GM18505 (cell line): ENCODE data around the gene SCFD1.
"Not testable (repeated sequence)": the region's sequence is repeated elsewhere in the genome, so short reads cannot be mapped to it uniquely, and the experiment has no call there.

ENCODE experiments used
- ATAC-seq: cut with Tn5 transposase; IDR thresholded peaks from one replicate; pipeline ENCODE4 v1.9.1; 2021; ENCODE audit not compliant: unreplicated experiment
- POLR2A ChIP-seq: IDR thresholded peaks from 4 replicates; pipeline ENCODE4 v1.6.1; 2011; ENCODE audit warnings: borderline replicate concordance; ENCODE audit not compliant: insufficient read depth, insufficient read length; ENCODE audit errors: extremely low read depth

The SCFD1 gene, protein sequence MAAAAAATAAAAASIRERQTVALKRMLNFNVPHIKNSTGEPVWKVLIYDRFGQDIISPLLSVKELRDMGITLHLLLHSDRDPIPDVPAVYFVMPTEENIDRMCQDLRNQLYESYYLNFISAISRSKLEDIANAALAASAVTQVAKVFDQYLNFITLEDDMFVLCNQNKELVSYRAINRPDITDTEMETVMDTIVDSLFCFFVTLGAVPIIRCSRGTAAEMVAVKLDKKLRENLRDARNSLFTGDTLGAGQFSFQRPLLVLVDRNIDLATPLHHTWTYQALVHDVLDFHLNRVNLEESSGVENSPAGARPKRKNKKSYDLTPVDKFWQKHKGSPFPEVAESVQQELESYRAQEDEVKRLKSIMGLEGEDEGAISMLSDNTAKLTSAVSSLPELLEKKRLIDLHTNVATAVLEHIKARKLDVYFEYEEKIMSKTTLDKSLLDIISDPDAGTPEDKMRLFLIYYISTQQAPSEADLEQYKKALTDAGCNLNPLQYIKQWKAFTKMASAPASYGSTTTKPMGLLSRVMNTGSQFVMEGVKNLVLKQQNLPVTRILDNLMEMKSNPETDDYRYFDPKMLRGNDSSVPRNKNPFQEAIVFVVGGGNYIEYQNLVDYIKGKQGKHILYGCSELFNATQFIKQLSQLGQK

DNA sequence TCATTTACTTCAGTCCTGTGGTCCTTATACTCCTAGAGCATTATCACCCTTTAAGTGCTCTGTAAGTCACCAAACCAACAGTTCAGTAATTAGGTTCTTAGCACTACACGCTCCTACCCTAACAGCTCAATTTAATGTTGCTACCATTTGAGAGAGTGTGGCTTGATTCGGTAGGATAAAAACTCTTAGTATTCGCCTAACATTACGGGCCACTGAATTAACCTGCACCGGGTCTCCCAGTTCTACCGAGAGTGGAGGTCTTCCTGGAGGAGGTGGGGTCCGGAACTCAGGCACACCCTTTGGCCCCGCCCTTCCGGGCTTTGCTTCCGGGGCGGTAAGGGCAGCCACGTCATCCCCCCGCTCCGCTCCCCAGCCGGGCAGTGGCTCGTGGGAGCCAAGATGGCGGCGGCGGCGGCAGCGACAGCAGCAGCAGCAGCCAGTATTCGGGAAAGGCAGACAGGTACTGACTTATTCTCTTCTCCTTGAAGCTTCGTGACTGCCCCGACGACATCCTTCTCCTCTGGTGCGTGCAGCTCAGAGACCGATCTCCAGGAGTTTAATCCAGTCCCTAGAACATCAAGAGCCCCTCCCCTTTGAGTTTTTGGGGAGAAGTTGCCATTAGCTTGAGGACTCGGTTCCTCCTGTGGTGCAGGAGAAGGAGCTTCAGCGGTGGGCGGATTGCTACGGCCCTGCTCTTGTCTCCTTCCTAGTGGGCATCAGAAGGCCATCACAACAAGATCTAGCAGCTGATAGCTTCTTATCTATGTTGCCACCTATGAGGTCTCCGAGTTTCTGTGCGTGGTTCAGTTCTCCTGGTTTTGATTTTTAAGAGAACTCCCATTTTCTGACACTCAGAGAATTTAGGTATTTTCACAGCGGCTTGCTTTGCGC, at the start of gene SCFD1:
Gene SCFD1 (plus strand): TSS at position 380 of the 891 bp plus-strand sequence. CDS start 20 bp downstream, at position 400.
- ATAC-seq, result peak; percentile 92
- peak; percentile 95 for TF ChIP-seq POLR2A

DNA sequence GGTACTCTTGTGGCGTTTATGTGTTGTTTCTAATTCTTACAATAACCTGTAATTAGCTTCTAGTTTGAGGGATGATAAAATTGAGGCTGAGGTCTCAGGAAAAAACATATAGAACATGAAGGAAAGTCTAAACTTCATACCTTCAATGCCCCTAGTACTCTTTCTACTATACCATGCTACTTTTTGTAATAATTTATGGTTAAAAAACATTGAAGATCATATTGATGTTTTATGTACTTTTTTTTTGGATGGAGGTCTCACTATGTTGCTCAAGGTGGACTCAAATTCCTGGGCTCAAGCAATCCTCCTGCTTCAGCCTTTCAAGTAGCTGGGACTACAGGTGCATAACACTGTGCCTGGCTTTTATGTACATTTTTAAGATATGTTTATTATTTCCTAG, 49.3 kb upstream of the SCFD1 start:
- no peak for ATAC-seq
- TF ChIP-seq POLR2A, result no peak

DNA sequence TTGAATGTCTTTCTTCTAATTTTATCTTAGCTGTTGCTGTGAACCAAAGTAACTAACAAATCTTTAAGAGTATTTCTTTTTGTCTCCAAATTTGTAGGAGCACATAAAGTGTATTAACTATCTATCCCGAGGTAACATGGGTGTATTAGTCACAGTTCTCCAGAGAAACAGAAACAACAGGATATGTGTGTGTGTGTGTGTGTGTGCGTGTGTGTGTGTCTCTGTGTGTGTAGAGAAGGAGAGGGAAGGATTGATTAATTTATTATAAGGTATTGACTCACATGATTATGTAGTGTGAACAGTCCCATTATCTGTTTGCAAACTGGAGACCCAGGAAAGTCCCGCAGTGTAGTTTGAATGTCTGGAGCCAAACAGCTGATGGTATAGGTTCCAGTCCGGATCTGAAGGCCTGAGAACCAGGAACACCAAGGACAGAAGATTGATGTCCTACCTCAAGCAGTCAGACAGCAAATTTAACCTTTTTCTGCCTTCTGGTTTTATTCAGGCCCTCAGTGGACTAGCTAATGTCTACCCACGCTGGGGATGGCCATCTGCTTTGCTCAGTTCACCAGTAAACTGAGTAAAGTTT, 48.8 kb upstream of the SCFD1 start:
- ATAC-seq, result no peak

DNA sequence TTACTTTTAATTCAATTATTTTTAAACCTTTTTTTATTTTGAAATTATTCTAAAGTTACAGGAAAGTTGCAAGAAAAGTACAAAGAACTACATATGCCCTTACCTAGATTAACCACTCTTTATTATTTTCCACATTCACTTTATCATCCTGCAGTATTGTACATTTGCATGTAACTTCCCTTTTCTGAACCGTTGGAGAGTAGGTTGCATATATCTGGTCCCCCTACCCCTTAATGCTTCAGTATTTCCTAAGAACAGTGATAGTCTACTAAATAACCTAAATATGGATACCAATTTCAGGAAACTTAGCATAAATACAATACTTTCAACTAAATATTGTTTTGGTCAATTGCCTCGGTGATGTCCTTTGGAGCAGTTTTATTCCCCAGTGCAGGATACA, 48.2 kb upstream of the SCFD1 start:
- ATAC-seq, result no peak
- TF ChIP-seq POLR2A, result no peak

More for the DNA sequence above, 48.8 kb upstream of the SCFD1 start:
- no peak for TF ChIP-seq POLR2A

DNA sequence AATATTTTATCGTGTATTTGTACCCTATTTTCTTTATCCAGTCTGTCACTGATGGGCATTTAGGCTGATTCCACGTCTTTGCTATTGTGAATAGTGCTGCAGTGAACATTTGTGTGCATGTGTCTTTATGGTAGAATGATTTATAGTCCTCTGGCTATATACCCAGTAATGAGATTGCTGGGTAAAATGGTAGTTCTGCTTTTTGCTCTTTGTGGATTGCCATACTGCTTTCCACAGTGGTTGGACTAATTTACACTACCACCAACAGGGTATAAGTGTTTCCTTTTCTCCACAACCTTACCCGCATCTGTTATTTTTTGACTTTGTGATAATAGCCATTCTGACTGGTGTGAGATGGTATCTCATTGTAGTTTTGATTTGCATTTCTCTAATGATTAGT, 47.3 kb upstream of the SCFD1 start:
- ATAC-seq, result not testable (repeated sequence)

DNA sequence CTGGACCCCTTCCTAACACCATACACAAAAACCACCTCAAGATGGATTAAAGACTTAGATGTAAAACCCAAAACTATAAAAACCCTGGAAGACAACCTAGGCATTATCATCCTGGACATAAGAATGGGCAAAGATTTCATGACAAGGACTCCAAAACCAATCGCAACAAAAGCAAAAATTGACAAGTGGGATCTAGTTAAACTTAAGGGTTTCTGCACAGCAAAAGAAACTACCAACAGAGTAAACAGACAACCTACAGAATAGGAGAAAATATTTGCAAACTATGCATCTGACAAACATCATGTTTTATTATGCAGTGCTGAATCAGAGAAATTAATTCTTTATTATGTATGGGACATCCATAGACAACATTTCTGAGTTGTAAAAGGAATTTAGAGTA, 45.8 kb upstream of the SCFD1 start:
- ATAC-seq, result not testable (repeated sequence)

DNA sequence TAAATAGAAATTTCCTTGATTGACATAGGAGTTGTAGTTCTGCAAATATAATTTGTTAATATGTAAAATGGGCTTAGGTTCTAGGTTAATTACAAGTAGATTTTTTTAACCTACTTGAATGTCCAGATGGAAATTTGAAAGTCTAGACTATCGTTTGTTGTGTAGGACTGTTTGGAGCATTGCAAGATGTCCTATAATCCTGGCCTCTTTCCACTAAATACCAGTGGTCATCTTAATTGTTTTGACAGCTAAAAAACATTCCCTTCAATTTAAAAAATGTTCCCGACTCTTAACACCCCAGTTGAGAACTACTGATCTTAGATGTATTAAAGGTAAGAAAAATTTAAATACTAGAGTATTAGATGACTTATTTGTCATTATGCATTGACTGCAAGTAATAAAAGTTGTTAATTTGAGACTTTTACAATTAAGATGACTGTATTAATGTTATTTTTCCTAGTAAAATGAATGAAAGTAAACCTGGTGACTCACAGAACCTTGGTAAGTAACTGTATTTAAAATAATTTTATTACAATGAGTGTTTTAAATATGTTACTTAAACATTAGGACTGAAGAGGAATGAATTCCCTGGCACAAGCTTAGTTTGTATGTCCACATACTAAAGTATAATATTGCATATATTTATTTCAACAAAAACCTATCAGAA, 41.4 kb upstream of the SCFD1 start:
- no peak for ATAC-seq
- no peak for TF ChIP-seq POLR2A

DNA sequence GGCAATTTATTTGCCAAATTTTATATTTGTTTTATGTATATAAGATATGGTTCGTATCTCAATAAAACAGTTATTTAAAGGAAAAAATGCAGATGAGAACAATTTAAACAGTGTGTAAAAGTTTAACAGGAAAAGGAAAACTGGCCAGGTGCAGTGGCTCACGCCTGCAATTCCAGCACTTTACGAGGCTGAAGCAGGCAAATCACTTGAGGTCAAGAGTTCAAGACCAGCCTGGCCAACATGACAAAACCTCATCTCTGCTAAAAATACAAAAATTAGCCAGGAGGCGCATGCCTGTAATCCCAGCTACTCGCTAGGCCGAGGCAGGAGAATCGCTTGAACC, 40.9 kb upstream of the SCFD1 start:
- ATAC-seq, result no peak
- no peak for TF ChIP-seq POLR2A

DNA sequence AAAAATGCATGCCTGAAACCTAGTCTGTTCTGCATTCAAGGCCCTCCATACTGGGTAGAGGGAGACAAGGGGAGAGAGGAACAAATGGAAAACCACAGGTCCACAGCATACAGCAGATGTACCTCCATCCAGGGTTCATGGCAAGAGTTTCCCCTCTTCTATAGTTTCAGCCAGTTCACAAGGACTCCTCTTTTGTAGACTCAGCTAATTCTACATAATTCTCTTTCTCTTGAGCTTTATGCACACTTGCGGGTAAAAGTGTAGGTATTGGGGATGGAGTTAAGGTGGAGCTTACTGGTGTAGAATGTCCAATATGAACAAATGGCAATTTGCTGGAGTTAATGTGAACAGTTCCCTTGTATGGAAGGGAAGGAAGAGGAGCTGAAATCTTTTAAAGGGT, 39.7 kb upstream of the SCFD1 start:
- TF ChIP-seq POLR2A, result no peak
- ATAC-seq, result no peak

DNA sequence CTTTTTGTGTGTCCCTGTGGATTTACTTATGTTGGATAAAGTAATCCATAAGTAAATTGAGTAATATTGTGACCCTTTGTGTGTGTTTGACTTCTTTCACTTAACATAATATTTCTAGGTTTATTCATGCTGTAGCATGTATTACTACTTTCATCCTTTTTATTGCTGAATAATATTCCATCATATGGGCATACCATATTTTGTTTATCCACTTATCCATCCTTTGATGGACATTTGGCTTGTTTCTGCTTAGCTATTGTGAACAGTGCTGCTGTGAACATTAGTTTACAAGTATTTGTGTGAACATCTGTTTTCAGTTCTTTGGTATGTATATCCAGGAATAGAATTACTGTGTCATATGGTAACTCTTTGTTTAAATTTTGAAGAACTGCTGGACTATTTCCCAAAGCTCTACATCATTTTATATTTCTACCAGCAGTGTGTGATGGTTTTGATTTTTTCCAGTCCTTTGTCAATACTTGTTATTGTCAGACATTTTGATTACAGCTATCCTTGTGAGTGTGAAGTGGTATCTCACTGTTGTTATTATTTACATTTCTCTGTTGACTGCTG, 38.0 kb upstream of the SCFD1 start:
- ATAC-seq, result no peak
- no peak for TF ChIP-seq POLR2A

DNA sequence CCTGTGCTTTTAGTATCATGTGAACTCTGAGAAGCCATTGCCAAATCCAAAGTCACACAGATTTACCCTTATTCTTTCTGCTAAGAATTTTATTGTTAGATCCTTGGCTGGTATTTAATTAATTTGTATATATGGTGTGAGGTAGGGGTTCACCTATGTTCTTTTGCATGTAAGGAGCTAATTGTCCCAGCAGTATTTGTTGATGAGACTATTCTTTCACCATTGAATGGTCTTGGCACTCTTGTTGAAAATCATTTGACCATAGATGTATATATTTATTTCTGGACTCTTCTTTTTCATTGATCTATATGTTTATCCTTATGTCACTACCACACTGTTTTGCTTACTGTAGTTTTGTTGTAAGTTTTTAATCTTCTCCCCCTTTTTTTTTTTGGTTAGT, 36.9 kb upstream of the SCFD1 start:
- TF ChIP-seq POLR2A, result no peak
- no peak for ATAC-seq

DNA sequence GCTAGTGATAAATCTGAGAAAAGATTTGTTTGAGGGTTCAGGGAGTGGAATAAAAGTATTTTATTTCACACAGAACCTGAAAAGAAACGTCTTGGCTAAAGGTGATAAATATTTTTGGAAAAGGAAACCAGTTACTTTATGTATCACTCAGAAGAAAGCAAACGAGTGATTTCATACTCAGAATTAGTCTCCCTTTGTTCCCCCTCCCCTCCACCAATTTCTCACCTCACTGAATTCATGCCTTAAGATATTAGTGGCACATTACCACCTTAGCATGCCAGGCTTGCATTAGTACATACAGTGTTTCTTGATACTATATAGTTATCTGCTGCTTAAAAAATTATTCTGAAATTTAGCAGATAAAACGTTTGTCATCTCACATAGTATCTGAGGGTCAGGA, 35.0 kb upstream of the SCFD1 start:
- no peak for TF ChIP-seq POLR2A
- ATAC-seq, result no peak

DNA sequence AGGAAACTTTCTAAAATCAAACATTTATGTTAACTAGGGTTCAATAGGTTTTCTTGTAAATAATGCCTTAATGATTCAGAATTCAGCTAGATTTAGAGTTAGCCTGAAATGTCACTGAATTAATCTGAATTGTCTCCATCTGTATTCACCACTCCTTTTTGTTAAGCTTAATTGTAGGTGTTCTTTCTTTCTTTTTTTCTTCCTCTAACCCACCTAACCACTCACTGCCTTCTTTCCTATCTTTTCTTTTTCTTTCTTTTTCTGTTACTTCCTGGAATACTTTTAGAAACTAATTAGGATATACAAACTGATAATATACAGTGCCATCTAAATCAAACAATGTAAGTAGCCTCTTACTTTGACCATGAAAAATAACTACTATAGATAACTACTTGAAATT, 33.2 kb upstream of the SCFD1 start:
- no peak for ATAC-seq
- no peak for TF ChIP-seq POLR2A
